ENCODE results near the gene SPRR2B. TPM values are rescaled to one million over a fixed set of nuclear protein-coding genes. Genes with fewer than 3 reads are reported as not detected.
"Not testable (repeated sequence)": the region's sequence is repeated elsewhere in the genome, so short reads cannot be mapped to it uniquely, and the experiment has no call there.

Gene SPRR2B
- total RNA-seq (ENCODE audit: low replicate concordance) = not detected in 2 replicates

- H3K9me3 ChIP-seq (ENCODE audit: low read depth) = peaks cover 5% of the 10 kb centered on the region
- Mint-ChIP-seq H3K27ac (no peak within 1 kb of the TSS), H3K27me3 (ENCODE audit: insufficient read depth, low read depth) (no peaks in the 10 kb centered on the region), H3K36me3 (no peaks in the 10 kb centered on the region), H3K9me3 (no peaks in the 10 kb centered on the region), H3K4me1 (no peaks in the 10 kb centered on the region), H3K4me3 (no peak within 1 kb of the TSS)
- no peak within 1 kb of the TSS for H3K9ac ChIP-seq
- no peaks in the 10 kb centered on the region for H4K20me1 ChIP-seq (ENCODE audit: low read depth)
- H3K27me3 ChIP-seq = no peaks in the 10 kb centered on the region
- no peak within 1 kb of the TSS for H3K27ac ChIP-seq
- no peak for TF ChIP-seq CTCF (IDR thresholded peaks at IDR 0.05)
- no peak for TF ChIP-seq EZH2 (IDR thresholded peaks at IDR 0.05)
- TF ChIP-seq EZH2phosphoT487 (IDR thresholded peaks at IDR 0.05) = no peak
- no peak for DNase-seq (ENCODE audit: low spot score)
- no peaks in the 10 kb centered on the region for H3K36me3 ChIP-seq
- H3K79me2 ChIP-seq (ENCODE audit: low read depth) = no peaks in the 10 kb centered on the region
- H3K4me2 ChIP-seq = no peak within 1 kb of the TSS
- no peaks in the 10 kb centered on the region for H3F3A ChIP-seq (ENCODE audit: low read depth)
- no peak within 1 kb of the TSS for H3K4me3 ChIP-seq
- H2AFZ ChIP-seq (replicated peaks) = no peak within 1 kb of the TSS
- H3K4me1 ChIP-seq = no peaks in the 10 kb centered on the region
Observed at GRCh38 chr1:153071511-153071910, at the start of gene SPRR2B. TSS of gene SPRR2B (minus strand) at chr1:153071611. CDS start at chr1:153070839, 772 bp downstream.

GRCh38 chr1:153120945-153121344 is 49.5 kb upstream of the SPRR2B start:
- Histone ChIP-seq H3K4me3 (no peak overlapping the region), H3K4me1 (no peaks in the 10 kb centered on the region), H4K20me1 (ENCODE audit: low read depth) (no peaks in the 10 kb centered on the region), H3K27me3 (no peaks in the 10 kb centered on the region), H3K79me2 (ENCODE audit: low read depth) (no peaks in the 10 kb centered on the region), H3K36me3 (no peaks in the 10 kb centered on the region), H3K9ac (no peak overlapping the region), H2AFZ (replicated peaks) (no peak overlapping the region), H3K9me3 (ENCODE audit: low read depth) (peaks cover 24% of the 10 kb centered on the region), H3K27ac (no peak overlapping the region), H3K4me2 (no peak overlapping the region), H3F3A (ENCODE audit: low read depth) (no peaks in the 10 kb centered on the region)
- TF ChIP-seq EZH2phosphoT487 (IDR thresholded peaks at IDR 0.05) (no peak), EZH2 (IDR thresholded peaks at IDR 0.05) (no peak)
- Mint-ChIP-seq H3K36me3 (peaks cover 2% of the 10 kb centered on the region), H3K4me3 (no peak overlapping the region), H3K27ac (no peak overlapping the region), H3K4me1 (peaks cover 11% of the 10 kb centered on the region), H3K27me3 (ENCODE audit: insufficient read depth, low read depth) (peaks cover 3% of the 10 kb centered on the region), H3K9me3 (peaks cover 11% of the 10 kb centered on the region)
- no peak for DNase-seq (ENCODE audit: low spot score)

GRCh38 chr1:153119491-153119971 is 48.1 kb upstream of the SPRR2B start:
- no peak overlapping the region for H2AFZ ChIP-seq (replicated peaks)
- no peak overlapping the region for H3K4me3 ChIP-seq
- no peak overlapping the region for H3K27ac ChIP-seq
- no peaks in the 10 kb centered on the region for H3K4me1 ChIP-seq
- H3K4me1 Mint-ChIP-seq = peaks cover 11% of the 10 kb centered on the region
- no peak for DNase-seq (ENCODE audit: low spot score)
- no peaks in the 10 kb centered on the region for H3F3A ChIP-seq (ENCODE audit: low read depth)
- H3K9me3 ChIP-seq (ENCODE audit: low read depth) = peaks cover 19% of the 10 kb centered on the region
- no peak overlapping the region for H3K4me2 ChIP-seq
- H3K27me3 ChIP-seq = no peaks in the 10 kb centered on the region
- no peak overlapping the region for H3K9ac ChIP-seq
- H3K36me3 ChIP-seq = no peaks in the 10 kb centered on the region
- H3K27me3 Mint-ChIP-seq (ENCODE audit: insufficient read depth, low read depth) = peaks cover 3% of the 10 kb centered on the region
- TF ChIP-seq CTCF (IDR thresholded peaks at IDR 0.05) = no peak
- no peak for TF ChIP-seq EZH2 (IDR thresholded peaks at IDR 0.05)
- no peaks in the 10 kb centered on the region for H4K20me1 ChIP-seq (ENCODE audit: low read depth)
- no peaks in the 10 kb centered on the region for H3K79me2 ChIP-seq (ENCODE audit: low read depth)
- no peak overlapping the region for H3K27ac Mint-ChIP-seq
- H3K36me3 Mint-ChIP-seq = peaks cover 2% of the 10 kb centered on the region
- H3K4me3 Mint-ChIP-seq = no peak overlapping the region
- peaks cover 3% of the 10 kb centered on the region for H3K9me3 Mint-ChIP-seq

GRCh38 chr1:153115264-153115663 is 43.9 kb upstream of the SPRR2B start:
- not testable (repeated sequence) for H3K27me3 Mint-ChIP-seq (ENCODE audit: insufficient read depth, low read depth); H3K4me3 Mint-ChIP-seq; H3K4me1 Mint-ChIP-seq; DNase-seq (ENCODE audit: low spot score); H3K4me1 ChIP-seq; H2AFZ ChIP-seq (replicated peaks); H3F3A ChIP-seq (ENCODE audit: low read depth); H3K9ac ChIP-seq; H3K27ac ChIP-seq; H3K9me3 Mint-ChIP-seq; H3K27me3 ChIP-seq; H4K20me1 ChIP-seq (ENCODE audit: low read depth); H3K79me2 ChIP-seq (ENCODE audit: low read depth); H3K4me3 ChIP-seq; H3K36me3 Mint-ChIP-seq; H3K27ac Mint-ChIP-seq; H3K36me3 ChIP-seq; H3K9me3 ChIP-seq (ENCODE audit: low read depth); H3K4me2 ChIP-seq
